Ovary (tissue), 3 donors: Measurements from ENCODE around the gene MYRIP.

Experiments
- CTCF ChIP-seq, 3 donors: fragments of 450-650 bp in 2 of 3; fragments of 200-600 bp in 1 of 3; IDR thresholded peaks; one replicate each; pipeline versions ENCODE4 v1.5.1 to v1.8.0; 2016 to 2022; ENCODE audit warnings: antibody characterized with exemption in 3 of 3, mild to moderate bottlenecking in 1 of 3
- POLR2A ChIP-seq: fragments of 450-650 bp; IDR thresholded peaks from one replicate; pipeline ENCODE4 v1.6.1; 2017; ENCODE audit warnings: antibody characterized with exemption, mild to moderate bottlenecking, moderate library complexity
- donor health status: DM: no; HTN: no; CAD: no.

GRCh38 chr3:39981547-39982184 lies 172.3 kb downstream of the MYRIP start:
- TF ChIP-seq CTCF (IDR thresholded peaks at IDR 0.05) (no peak), POLR2A (no peak)
